ENCODE data around the gene BTBD9.

BTBD9 gene

DNA sequence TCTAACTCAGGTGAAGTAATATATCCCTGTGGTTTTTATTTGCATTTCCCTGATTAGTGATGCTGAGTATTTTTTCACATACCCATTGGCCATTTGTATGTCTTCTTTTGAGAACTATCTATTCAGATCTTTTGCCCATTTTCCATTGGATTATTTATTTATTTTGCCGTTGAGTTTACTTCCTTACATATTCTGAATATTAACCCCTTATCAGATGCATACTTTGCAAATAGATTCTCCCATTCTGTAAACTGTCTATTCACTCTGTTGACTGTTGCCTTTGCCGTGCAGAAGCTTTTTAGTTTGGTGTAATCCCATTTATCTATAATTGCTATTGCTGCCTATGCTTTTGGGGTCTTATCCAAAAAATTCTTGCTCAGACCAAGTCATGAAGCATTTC is 336.9 kb downstream of the BTBD9 start:
- no peaks in the 10 kb centered on the region for H3K4me1 ChIP-seq (ENCODE audit: control insufficient read depth, insufficient read depth, low read depth, low read length)
- no peaks in the 10 kb centered on the region for H3K9me3 ChIP-seq (ENCODE audit: control insufficient read depth, low read length)
- H3K4me2 ChIP-seq (ENCODE audit: low read length, poor library complexity, severe bottlenecking), result no peak overlapping the region
- H3K36me3 ChIP-seq (ENCODE audit: control insufficient read depth in 1 of 2, insufficient read depth in 2 of 2, low read depth in 1 of 2, low read length in 2 of 2), result no peaks in the 10 kb centered on the region
- no peaks in the 10 kb centered on the region for H3K27me3 ChIP-seq (ENCODE audit: control insufficient read depth in 1 of 2, insufficient read depth in 1 of 2, low read length in 2 of 2)
- H3K9ac ChIP-seq (ENCODE audit: low read length), result no peak overlapping the region
- no peak overlapping the region for H3K23ac ChIP-seq (ENCODE audit: low read length in 2 of 2)
- no peak overlapping the region for H3K4ac ChIP-seq (ENCODE audit: low read depth in 1 of 2, low read length in 2 of 2)
- no peak overlapping the region for H3K18ac ChIP-seq (ENCODE audit: low read depth in 1 of 2, low read length in 2 of 2)
- no peak overlapping the region for H4K8ac ChIP-seq (ENCODE audit: low read length)
- 82% methylated on average over 1 of the region's 2 CpGs for WGBS
- no peak overlapping the region for H2BK120ac ChIP-seq (ENCODE audit: low read depth, low read length)
- no peak overlapping the region for H3K27ac ChIP-seq (ENCODE audit: low read length, poor library complexity, severe bottlenecking)
- H2AFZ ChIP-seq (ENCODE audit: low read depth, low read length), result no peak overlapping the region
- no peak overlapping the region for H3K14ac ChIP-seq (ENCODE audit: low read length in 2 of 2)
- H2BK15ac ChIP-seq (ENCODE audit: low read depth, poor library complexity, severe bottlenecking), result no peak overlapping the region
- no peak overlapping the region for H2BK5ac ChIP-seq (ENCODE audit: low read depth, low read length, poor library complexity, severe bottlenecking)
- H3K4me3 ChIP-seq (ENCODE audit: insufficient read depth in 1 of 2, low read depth in 1 of 2, low read length in 2 of 2), result no peak overlapping the region
- no peaks in the 10 kb centered on the region for H3K79me1 ChIP-seq (replicated peaks; ENCODE audit: low read length, poor library complexity, severe bottlenecking)
- no peak overlapping the region for H2AK5ac ChIP-seq (ENCODE audit: low read length, severe bottlenecking)
- no peak overlapping the region for H2BK12ac ChIP-seq (ENCODE audit: low read length in 2 of 2)
- H4K91ac ChIP-seq (ENCODE audit: low read length), result no peak overlapping the region
- DNase-seq, result no peak

DNA sequence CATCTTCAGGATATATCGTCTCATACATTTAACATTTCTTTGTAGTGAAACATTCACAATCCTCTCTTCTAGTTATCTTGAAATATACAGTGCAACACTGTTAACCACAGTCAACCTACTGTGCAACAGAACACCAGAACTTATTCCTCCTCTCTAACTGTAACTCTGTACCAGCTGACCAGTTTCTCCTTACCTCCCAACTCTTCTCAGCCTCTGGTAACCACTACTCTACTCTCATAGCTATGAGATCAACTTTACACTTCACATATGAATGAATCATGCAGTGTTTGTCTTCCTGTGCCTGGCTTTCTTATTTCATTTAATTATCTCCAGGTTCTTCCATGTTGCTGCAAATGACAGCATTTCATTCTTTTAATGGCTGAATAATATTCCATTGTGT is 337.6 kb downstream of the BTBD9 start:
- no peak overlapping the region for H3K4me3 ChIP-seq (ENCODE audit: insufficient read depth in 1 of 2, low read depth in 1 of 2, low read length in 2 of 2)
- H3K4me1 ChIP-seq (ENCODE audit: control insufficient read depth, insufficient read depth, low read depth, low read length), result no peaks in the 10 kb centered on the region
- H3K23ac ChIP-seq (ENCODE audit: low read length in 2 of 2), result no peak overlapping the region
- H2BK120ac ChIP-seq (ENCODE audit: low read depth, low read length), result no peak overlapping the region
- no peak overlapping the region for H2AK5ac ChIP-seq (ENCODE audit: low read length, severe bottlenecking)
- H3K27ac ChIP-seq (ENCODE audit: low read length, poor library complexity, severe bottlenecking), result no peak overlapping the region
- H2AFZ ChIP-seq (ENCODE audit: low read depth, low read length), result no peak overlapping the region
- no peaks in the 10 kb centered on the region for H3K36me3 ChIP-seq (ENCODE audit: control insufficient read depth in 1 of 2, insufficient read depth in 2 of 2, low read depth in 1 of 2, low read length in 2 of 2)
- H2BK15ac ChIP-seq (ENCODE audit: low read depth, poor library complexity, severe bottlenecking), result no peak overlapping the region
- H2BK5ac ChIP-seq (ENCODE audit: low read depth, low read length, poor library complexity, severe bottlenecking), result no peak overlapping the region
- no peak overlapping the region for H3K4ac ChIP-seq (ENCODE audit: low read depth in 1 of 2, low read length in 2 of 2)
- H3K27me3 ChIP-seq (ENCODE audit: control insufficient read depth in 1 of 2, insufficient read depth in 1 of 2, low read length in 2 of 2), result no peaks in the 10 kb centered on the region
- no peaks in the 10 kb centered on the region for H3K9me3 ChIP-seq (ENCODE audit: control insufficient read depth, low read length)
- no peak overlapping the region for H3K18ac ChIP-seq (ENCODE audit: low read depth in 1 of 2, low read length in 2 of 2)
- H4K8ac ChIP-seq (ENCODE audit: low read length), result no peak overlapping the region
- H2BK12ac ChIP-seq (ENCODE audit: low read length in 2 of 2), result no peak overlapping the region
- H3K14ac ChIP-seq (ENCODE audit: low read length in 2 of 2), result no peak overlapping the region
- no peak overlapping the region for H3K4me2 ChIP-seq (ENCODE audit: low read length, poor library complexity, severe bottlenecking)
- H3K79me1 ChIP-seq (replicated peaks; ENCODE audit: low read length, poor library complexity, severe bottlenecking), result no peaks in the 10 kb centered on the region
- WGBS, result 98% methylated on average over 1 of the region's 1 CpG
- H4K91ac ChIP-seq (ENCODE audit: low read length), result no peak overlapping the region
- DNase-seq, result peak; percentile 28
- no peak overlapping the region for H3K9ac ChIP-seq (ENCODE audit: low read length)

DNA sequence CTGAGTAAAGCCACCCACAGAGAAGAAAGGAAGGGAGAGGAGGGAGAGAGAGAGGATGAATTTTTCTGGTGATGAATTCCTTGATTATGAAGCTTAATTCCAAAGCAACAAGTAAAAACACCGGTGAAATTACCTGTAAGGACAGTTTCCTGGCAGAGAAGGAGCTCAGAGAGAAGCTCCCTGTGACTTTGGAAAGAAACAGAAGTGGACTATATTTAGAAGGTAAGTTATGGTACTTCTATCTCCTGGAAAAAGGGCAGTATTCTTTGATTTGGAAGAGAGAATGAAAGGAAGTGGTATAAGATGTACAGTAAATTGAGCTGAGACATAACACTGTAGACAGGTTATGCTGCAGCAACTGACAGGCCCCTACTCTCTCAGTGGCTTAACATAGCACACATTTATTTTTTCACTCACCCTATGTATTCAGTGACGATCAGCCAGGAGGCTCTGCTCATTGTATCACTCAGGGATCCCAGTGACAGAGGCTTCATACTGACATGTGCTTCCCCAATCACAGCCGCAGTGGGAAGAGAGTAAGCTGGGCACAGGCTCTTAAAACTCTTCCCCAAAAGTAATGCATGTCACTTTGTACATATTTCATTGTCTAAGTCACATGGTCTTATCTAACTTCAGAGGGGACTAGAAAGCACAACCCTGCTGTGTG is 349.5 kb downstream of the BTBD9 start:
- Histone ChIP-seq H3K18ac (ENCODE audit: low read depth in 1 of 2, low read length in 2 of 2) (no peak overlapping the region), H3K36me3 (ENCODE audit: control insufficient read depth in 1 of 2, insufficient read depth in 2 of 2, low read depth in 1 of 2, low read length in 2 of 2) (peaks cover 0 to 3% of the 10 kb centered on the region in 2 experiments), H3K23ac (ENCODE audit: low read length in 2 of 2) (no peak overlapping the region), H4K8ac (ENCODE audit: low read length) (no peak overlapping the region), H3K4ac (ENCODE audit: low read depth in 1 of 2, low read length in 2 of 2) (no peak overlapping the region), H2BK5ac (ENCODE audit: low read depth, low read length, poor library complexity, severe bottlenecking) (no peak overlapping the region), H3K9ac (ENCODE audit: low read length) (no peak overlapping the region), H2BK120ac (ENCODE audit: low read depth, low read length) (no peak overlapping the region), H3K4me3 (ENCODE audit: insufficient read depth in 1 of 2, low read depth in 1 of 2, low read length in 2 of 2) (no peak overlapping the region), H2BK12ac (ENCODE audit: low read length in 2 of 2) (no peak overlapping the region), H3K9me3 (ENCODE audit: control insufficient read depth, low read length) (peaks cover 2% of the 10 kb centered on the region), H2AFZ (ENCODE audit: low read depth, low read length) (no peak overlapping the region), H2BK15ac (ENCODE audit: low read depth, poor library complexity, severe bottlenecking) (no peak overlapping the region), H3K27me3 (ENCODE audit: control insufficient read depth in 1 of 2, insufficient read depth in 1 of 2, low read length in 2 of 2) (no peaks in the 10 kb centered on the region), H3K27ac (ENCODE audit: low read length, poor library complexity, severe bottlenecking) (no peak overlapping the region), H4K91ac (ENCODE audit: low read length) (no peak overlapping the region), H3K4me2 (ENCODE audit: low read length, poor library complexity, severe bottlenecking) (no peak overlapping the region), H3K4me1 (ENCODE audit: control insufficient read depth, insufficient read depth, low read depth, low read length) (no peaks in the 10 kb centered on the region), H2AK5ac (ENCODE audit: low read length, severe bottlenecking) (no peak overlapping the region), H3K79me1 (replicated peaks; ENCODE audit: low read length, poor library complexity, severe bottlenecking) (peaks cover 2% of the 10 kb centered on the region), H3K14ac (ENCODE audit: low read length in 2 of 2) (no peak overlapping the region)
- WGBS, result 87% methylated on average over 3 of the region's 3 CpGs
- DNase-seq, result no peak

- Histone ChIP-seq H3K79me1 (replicated peaks; ENCODE audit: low read length, poor library complexity, severe bottlenecking) (peaks cover 2% of the 10 kb centered on the region), H2BK12ac (ENCODE audit: low read length in 2 of 2) (no peak overlapping the region), H2BK120ac (ENCODE audit: low read depth, low read length) (no peak overlapping the region), H3K4me3 (ENCODE audit: insufficient read depth in 1 of 2, low read depth in 1 of 2, low read length in 2 of 2) (no peak overlapping the region), H3K18ac (ENCODE audit: low read depth in 1 of 2, low read length in 2 of 2) (no peak overlapping the region), H3K23ac (ENCODE audit: low read length in 2 of 2) (no peak overlapping the region), H3K4ac (ENCODE audit: low read depth in 1 of 2, low read length in 2 of 2) (no peak overlapping the region), H3K14ac (ENCODE audit: low read length in 2 of 2) (no peak overlapping the region), H3K27ac (ENCODE audit: low read length, poor library complexity, severe bottlenecking) (no peak overlapping the region), H3K4me1 (ENCODE audit: control insufficient read depth, insufficient read depth, low read depth, low read length) (peaks cover 1% of the 10 kb centered on the region), H4K8ac (ENCODE audit: low read length) (no peak overlapping the region), H2AFZ (ENCODE audit: low read depth, low read length) (no peak overlapping the region), H3K27me3 (ENCODE audit: control insufficient read depth in 1 of 2, insufficient read depth in 1 of 2, low read length in 2 of 2) (no peaks in the 10 kb centered on the region), H3K9ac (ENCODE audit: low read length) (no peak overlapping the region), H3K4me2 (ENCODE audit: low read length, poor library complexity, severe bottlenecking) (no peak overlapping the region), H2BK5ac (ENCODE audit: low read depth, low read length, poor library complexity, severe bottlenecking) (no peak overlapping the region), H4K91ac (ENCODE audit: low read length) (no peak overlapping the region), H3K36me3 (ENCODE audit: control insufficient read depth in 1 of 2, insufficient read depth in 2 of 2, low read depth in 1 of 2, low read length in 2 of 2) (peaks cover 2 to 3% of the 10 kb centered on the region in 2 experiments), H2BK15ac (ENCODE audit: low read depth, poor library complexity, severe bottlenecking) (no peak overlapping the region), H3K9me3 (ENCODE audit: control insufficient read depth, low read length) (no peaks in the 10 kb centered on the region), H2AK5ac (ENCODE audit: low read length, severe bottlenecking) (no peak overlapping the region)
- WGBS, result 88% methylated on average over 1 of the region's 2 CpGs
- no peak for DNase-seq
These were observed 352.2 kb downstream of the BTBD9 start for GRCh38 chr6:38287487-38287886.

Data from mesenchymal stem cell (in vitro differentiated cells and primary cell).